ENCODE results near the gene COBL. TPM values are rescaled to one million over a fixed set of nuclear protein-coding genes. Genes with fewer than 3 reads are reported as not detected.

Gene COBL
- total RNA-seq, 1 experiment from 2014 or later, result 0.39 TPM

DNA sequence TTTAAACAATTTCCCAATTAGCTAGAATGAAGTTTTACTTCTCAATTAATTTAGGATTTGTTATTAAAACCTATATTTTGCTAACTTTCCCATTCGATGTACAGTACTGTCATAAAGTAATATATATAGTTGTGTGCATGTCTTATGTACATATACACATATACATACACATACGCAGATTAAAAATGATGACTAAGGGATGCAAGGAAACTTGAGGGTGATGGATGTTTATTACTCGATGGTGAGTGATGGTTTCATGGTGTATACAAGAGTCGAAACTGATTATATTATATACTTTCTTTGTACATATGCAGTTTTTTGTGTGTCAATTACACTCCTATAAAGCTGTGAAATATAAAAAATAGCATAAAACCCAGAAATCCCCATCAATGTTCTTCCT, 248.2 kb downstream of the COBL start:
- Histone ChIP-seq H3K36me3 (ENCODE audit: control insufficient read depth, insufficient read depth, low read length) (no peaks in the 10 kb centered on the region), H3K9me3 (ENCODE audit: control insufficient read depth, insufficient read depth, low read depth, low read length) (no peaks in the 10 kb centered on the region), H3K4me1 (ENCODE audit: control insufficient read depth, insufficient read depth, low read length) (no peaks in the 10 kb centered on the region), H3K27ac (ENCODE audit: low read length) (no peak overlapping the region), H3K4me3 (ENCODE audit: low read depth in 2 of 2, low read length in 2 of 2) (no peak overlapping the region), H3K27me3 (ENCODE audit: control insufficient read depth, insufficient read depth, low read length) (peaks cover 2% of the 10 kb centered on the region; the same call in 1 of the 2 replicates)
- intact Hi-C loops (cut with micrococcal nuclease; ENCODE audit: unreplicated experiment) (loop anchor here (5.0 kb wide), 2 partner anchors 286 to 976 kb away; partner anchors contain the start of genes GRB10 and ZPBP), in situ Hi-C loops (cut with HindIII; ENCODE audit: low pct_unique_long_range_greater_than_20kb, low sequenced_read_pairs) (no loop called here)
- ChIA-PET CTCF (no interaction called here), POLR2A (no interaction called here)
- BruUV-seq (replicated peaks), result no TSS peak
- no peak for ATAC-seq
- TF ChIP-seq POLR2AphosphoS5 (IDR thresholded peaks at IDR 0.05; ENCODE audit: low read depth, low read length), result no peak
- TF ChIP-seq, protein P1, sequence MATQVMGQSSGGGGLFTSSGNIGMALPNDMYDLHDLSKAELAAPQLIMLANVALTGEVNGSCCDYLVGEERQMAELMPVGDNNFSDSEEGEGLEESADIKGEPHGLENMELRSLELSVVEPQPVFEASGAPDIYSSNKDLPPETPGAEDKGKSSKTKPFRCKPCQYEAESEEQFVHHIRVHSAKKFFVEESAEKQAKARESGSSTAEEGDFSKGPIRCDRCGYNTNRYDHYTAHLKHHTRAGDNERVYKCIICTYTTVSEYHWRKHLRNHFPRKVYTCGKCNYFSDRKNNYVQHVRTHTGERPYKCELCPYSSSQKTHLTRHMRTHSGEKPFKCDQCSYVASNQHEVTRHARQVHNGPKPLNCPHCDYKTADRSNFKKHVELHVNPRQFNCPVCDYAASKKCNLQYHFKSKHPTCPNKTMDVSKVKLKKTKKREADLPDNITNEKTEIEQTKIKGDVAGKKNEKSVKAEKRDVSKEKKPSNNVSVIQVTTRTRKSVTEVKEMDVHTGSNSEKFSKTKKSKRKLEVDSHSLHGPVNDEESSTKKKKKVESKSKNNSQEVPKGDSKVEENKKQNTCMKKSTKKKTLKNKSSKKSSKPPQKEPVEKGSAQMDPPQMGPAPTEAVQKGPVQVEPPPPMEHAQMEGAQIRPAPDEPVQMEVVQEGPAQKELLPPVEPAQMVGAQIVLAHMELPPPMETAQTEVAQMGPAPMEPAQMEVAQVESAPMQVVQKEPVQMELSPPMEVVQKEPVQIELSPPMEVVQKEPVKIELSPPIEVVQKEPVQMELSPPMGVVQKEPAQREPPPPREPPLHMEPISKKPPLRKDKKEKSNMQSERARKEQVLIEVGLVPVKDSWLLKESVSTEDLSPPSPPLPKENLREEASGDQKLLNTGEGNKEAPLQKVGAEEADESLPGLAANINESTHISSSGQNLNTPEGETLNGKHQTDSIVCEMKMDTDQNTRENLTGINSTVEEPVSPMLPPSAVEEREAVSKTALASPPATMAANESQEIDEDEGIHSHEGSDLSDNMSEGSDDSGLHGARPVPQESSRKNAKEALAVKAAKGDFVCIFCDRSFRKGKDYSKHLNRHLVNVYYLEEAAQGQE (IDR thresholded peaks at IDR 0.05; ENCODE audit: insufficient read depth in 1 of 2, low read depth in 2 of 2, low read length in 1 of 2), result no peak
- TF ChIP-seq, protein P2, sequence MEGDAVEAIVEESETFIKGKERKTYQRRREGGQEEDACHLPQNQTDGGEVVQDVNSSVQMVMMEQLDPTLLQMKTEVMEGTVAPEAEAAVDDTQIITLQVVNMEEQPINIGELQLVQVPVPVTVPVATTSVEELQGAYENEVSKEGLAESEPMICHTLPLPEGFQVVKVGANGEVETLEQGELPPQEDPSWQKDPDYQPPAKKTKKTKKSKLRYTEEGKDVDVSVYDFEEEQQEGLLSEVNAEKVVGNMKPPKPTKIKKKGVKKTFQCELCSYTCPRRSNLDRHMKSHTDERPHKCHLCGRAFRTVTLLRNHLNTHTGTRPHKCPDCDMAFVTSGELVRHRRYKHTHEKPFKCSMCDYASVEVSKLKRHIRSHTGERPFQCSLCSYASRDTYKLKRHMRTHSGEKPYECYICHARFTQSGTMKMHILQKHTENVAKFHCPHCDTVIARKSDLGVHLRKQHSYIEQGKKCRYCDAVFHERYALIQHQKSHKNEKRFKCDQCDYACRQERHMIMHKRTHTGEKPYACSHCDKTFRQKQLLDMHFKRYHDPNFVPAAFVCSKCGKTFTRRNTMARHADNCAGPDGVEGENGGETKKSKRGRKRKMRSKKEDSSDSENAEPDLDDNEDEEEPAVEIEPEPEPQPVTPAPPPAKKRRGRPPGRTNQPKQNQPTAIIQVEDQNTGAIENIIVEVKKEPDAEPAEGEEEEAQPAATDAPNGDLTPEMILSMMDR (IDR thresholded peaks at IDR 0.05), result no peak
- DNase-seq (ENCODE audit: low read depth, low spot score), result no peak

- DNase-seq (ENCODE audit: low read depth, low spot score), result peak; percentile 78
- in situ Hi-C loops (cut with HindIII; ENCODE audit: low pct_unique_long_range_greater_than_20kb, low sequenced_read_pairs), result no loop called here
- H3K4me1 ChIP-seq (ENCODE audit: control insufficient read depth, insufficient read depth, low read length), result no peaks in the 10 kb centered on the region
- TF ChIP-seq, protein P2 (IDR thresholded peaks at IDR 0.05), result peak; percentile 85
- TF ChIP-seq SIN3A (IDR thresholded peaks at IDR 0.05; ENCODE audit: borderline replicate concordance, insufficient read depth, low read depth, low read length), result no peak
- H3K36me3 ChIP-seq (ENCODE audit: control insufficient read depth, insufficient read depth, low read length), result no peaks in the 10 kb centered on the region
- H3K27ac ChIP-seq (ENCODE audit: low read length), result no peak overlapping the region
- ATAC-seq, result peak; percentile 92
- POLR2A ChIA-PET, result no interaction called here
- no peaks in the 10 kb centered on the region for H3K9me3 ChIP-seq (ENCODE audit: control insufficient read depth, insufficient read depth, low read depth, low read length)
- H3K4me3 ChIP-seq (ENCODE audit: low read depth in 2 of 2, low read length in 2 of 2), result no peak overlapping the region
- no TSS peak for BruUV-seq (replicated peaks)
- H3K27me3 ChIP-seq (ENCODE audit: control insufficient read depth, insufficient read depth, low read length), result peaks cover 2% of the 10 kb centered on the region; the same call in 1 of the 2 replicates
- CTCF ChIA-PET, result no interaction called here
- intact Hi-C loops (cut with micrococcal nuclease; ENCODE audit: unreplicated experiment), result loop anchor here (2.0 to 5.0 kb wide), 3 partner anchors 285 to 975 kb away; partner anchors contain the start of genes GRB10 and ZPBP
Observed at GRCh38 chr7:51067757-51068156, 248.9 kb downstream of the COBL start.
